Neural crest cell (in vitro differentiated cells): ENCODE data around the gene TNKS2. TPM values are rescaled to one million over a fixed set of nuclear protein-coding genes. Genes with fewer than 3 reads are reported as not detected.

Experiments used
- DNase-seq: peaks from one replicate; pipeline ENCODE4 v3.0.0; 2021; ENCODE audit warnings: low read depth, mixed read lengths, low spot score
- H3K27ac Mint-ChIP-seq: one replicate; pipeline ENCODE4 v1.8.0; 2021; ENCODE audit warnings: mild to moderate bottlenecking, mixed read lengths; ENCODE audit not compliant: unreplicated experiment
- H3K27me3 Mint-ChIP-seq: 2 replicates; pipeline ENCODE4 v1.8.0; 2021; ENCODE audit warnings: low read depth, mild to moderate bottlenecking, mixed read lengths
- H3K36me3 Mint-ChIP-seq: 2 replicates; pipeline ENCODE4 v1.8.0; 2021; ENCODE audit warnings: low read depth, mild to moderate bottlenecking, mixed read lengths
- H3K4me1 Mint-ChIP-seq: 2 replicates; pipeline ENCODE4 v1.8.0; 2021; ENCODE audit warnings: mixed read lengths
- H3K4me3 Mint-ChIP-seq: one replicate; pipeline ENCODE4 v1.8.0; 2021; ENCODE audit warnings: mild to moderate bottlenecking, mixed read lengths
- H3K9me3 Mint-ChIP-seq: 2 replicates; pipeline ENCODE4 v1.8.0; 2021; ENCODE audit warnings: mixed read lengths
- total RNA-seq: library from RNA; stranded (reverse); gene quantifications from 2 replicates; pipeline ENCODE4 v1.2.1, GENCODE V29; 2021
- TF ChIP-seq, protein P1 (sequence below): fragments of 200-600 bp; sonication (generic); conservative IDR thresholded peaks from 2 replicates; pipeline ENCODE4 v1.5.0; 2021; ENCODE audit warnings: antibody characterized with exemption, mild to moderate bottlenecking

TNKS2 gene
- total RNA-seq, 1 donor from 2014 or later: 44.5 TPM

DNA sequence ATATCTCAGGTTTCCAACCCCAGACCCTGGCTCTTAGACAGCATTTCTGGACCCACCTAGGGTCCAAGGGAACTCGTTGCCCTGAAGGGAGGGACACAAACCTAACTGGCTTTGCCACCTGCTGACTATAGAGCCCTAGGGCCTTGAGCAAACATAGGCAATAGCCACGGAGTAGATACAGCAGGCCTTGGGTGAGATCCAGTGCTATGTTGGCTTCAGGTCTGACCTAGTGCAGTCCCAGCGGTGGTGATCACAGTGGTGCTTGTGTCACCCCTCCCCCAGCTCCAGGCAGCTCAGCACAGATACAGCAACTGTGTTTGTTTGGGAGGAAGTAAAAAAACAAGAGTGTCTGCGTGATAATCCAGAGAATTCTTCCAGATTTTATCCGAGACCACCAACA is 9.7 kb upstream of the TNKS2 start:
- H3K4me3 Mint-ChIP-seq: no peak overlapping the region
- no peak overlapping the region for H3K27ac Mint-ChIP-seq
- no peaks in the 10 kb centered on the region for H3K27me3 Mint-ChIP-seq
- H3K4me1 Mint-ChIP-seq: no peaks in the 10 kb centered on the region
- H3K9me3 Mint-ChIP-seq: no peaks in the 10 kb centered on the region
- H3K36me3 Mint-ChIP-seq: peaks cover 5% of the 10 kb centered on the region
- DNase-seq: no peak
- TF ChIP-seq, protein P1, sequence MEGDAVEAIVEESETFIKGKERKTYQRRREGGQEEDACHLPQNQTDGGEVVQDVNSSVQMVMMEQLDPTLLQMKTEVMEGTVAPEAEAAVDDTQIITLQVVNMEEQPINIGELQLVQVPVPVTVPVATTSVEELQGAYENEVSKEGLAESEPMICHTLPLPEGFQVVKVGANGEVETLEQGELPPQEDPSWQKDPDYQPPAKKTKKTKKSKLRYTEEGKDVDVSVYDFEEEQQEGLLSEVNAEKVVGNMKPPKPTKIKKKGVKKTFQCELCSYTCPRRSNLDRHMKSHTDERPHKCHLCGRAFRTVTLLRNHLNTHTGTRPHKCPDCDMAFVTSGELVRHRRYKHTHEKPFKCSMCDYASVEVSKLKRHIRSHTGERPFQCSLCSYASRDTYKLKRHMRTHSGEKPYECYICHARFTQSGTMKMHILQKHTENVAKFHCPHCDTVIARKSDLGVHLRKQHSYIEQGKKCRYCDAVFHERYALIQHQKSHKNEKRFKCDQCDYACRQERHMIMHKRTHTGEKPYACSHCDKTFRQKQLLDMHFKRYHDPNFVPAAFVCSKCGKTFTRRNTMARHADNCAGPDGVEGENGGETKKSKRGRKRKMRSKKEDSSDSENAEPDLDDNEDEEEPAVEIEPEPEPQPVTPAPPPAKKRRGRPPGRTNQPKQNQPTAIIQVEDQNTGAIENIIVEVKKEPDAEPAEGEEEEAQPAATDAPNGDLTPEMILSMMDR: no peak

DNA sequence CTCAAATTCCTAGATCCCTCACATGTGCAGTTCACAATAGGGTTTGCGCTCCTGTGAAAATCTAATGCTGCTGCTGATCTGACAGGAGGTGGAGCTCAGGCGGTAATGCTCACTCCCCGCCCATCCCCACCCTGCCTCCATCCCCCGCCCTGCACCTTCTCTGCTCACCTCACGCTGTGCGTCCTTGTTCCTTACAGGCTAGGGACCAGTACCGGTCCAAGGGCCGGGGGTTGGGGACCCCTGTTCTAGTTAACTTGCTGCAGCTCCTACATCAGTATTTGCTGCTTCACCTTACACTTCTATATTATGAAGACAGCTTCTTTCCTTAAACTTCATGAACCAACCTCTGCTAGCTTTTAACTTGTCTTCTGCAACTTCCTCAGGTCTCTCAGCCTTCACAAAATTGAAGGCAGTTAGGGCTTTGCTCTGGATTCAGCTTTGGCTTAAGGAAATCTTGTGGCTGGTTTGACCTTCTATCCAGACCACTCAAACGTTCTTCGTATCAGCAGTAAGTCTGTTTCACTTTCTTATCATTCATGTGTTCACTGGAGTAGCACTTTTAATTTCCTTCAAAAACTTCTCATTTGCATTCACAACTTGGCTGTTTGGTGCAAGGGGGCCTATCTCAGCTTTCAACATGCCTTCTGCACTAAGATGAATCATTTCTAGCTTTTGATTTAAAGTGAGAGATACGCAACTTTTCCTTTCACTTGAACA is 1.7 kb upstream of the TNKS2 start:
- Mint-ChIP-seq H3K27me3 (no peaks in the 10 kb centered on the region), H3K27ac (no peak overlapping the region), H3K9me3 (no peaks in the 10 kb centered on the region), H3K4me1 (peaks cover 45% of the 10 kb centered on the region), H3K36me3 (no peaks in the 10 kb centered on the region), H3K4me3 (peak overlapping the region; percentile 86)
- no peak for DNase-seq
- TF ChIP-seq, protein P1: no peak

DNA sequence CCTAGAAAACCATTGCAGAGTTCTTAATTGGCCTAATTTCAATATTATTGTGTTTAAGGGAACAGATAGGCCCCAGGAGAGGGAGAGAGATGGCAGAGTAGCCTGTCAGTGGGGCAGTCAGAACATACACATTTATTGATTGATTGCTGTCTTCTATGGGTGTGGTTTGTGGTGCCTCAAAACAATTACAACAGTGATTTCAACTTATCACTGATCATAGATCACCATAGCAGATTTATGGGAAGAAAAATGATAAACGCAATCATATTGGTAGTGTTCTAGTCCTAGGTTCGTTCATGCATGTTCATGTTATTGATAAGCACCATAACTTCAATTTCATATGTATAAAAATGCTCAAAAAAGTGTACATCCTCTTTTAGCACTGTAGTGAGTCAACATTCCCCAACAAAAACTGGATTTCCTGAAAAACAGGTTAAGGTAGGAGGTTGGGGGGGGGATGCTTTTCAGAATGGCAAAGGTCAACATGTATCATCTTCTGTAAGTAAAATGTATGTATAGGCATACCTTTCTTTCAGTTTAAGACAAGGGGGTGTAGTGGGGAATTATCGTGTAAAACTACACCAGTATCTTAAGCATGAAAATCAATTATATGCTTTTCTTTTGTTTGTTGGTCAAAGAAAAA is 1.1 kb upstream of the TNKS2 start:
- H3K4me3 Mint-ChIP-seq: peak overlapping the region; percentile 86
- no peaks in the 10 kb centered on the region for H3K9me3 Mint-ChIP-seq
- peak overlapping the region; percentile 100 for H3K27ac Mint-ChIP-seq
- peaks cover 51% of the 10 kb centered on the region for H3K4me1 Mint-ChIP-seq
- peaks cover 6% of the 10 kb centered on the region for H3K36me3 Mint-ChIP-seq
- TF ChIP-seq, protein P1: no peak
- no peak for DNase-seq
- no peaks in the 10 kb centered on the region for H3K27me3 Mint-ChIP-seq

DNA sequence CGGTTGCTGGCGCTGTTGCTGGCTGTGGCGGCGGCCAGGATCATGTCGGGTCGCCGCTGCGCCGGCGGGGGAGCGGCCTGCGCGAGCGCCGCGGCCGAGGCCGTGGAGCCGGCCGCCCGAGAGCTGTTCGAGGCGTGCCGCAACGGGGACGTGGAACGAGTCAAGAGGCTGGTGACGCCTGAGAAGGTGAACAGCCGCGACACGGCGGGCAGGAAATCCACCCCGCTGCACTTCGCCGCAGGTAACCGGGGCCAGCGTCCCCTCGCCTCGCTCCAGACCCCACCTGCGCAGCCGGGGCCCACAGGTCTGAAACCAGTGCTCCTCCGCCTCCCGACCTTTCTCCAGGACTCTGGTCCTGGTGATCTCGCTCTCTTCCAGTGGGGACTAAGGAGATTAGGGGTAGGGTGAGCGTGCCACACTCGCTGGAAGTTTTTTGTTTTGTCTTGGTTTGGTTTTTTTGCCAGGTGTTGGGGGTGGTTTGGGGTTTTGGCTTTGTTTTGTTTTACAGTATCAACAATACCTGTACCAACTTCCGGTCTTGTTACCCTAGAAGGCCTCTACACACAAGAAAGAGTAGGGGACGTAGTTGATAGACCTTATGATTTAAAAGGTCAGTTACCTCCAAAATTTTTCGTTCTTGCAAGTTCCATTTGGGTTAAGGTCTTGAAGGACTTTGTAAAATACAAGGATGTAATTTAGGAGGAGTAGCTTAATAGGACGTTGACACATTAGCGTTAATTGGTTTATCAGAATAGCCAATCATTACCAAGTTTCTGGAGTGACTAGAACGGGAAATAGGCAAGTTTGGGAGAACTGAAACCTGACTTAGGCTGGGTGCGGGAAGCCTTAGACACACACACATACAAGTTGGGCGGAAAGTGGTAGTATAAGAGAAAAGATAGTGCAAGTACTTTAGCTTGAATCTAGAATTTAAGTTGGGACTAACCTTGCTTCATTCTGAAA is 704 bp downstream of the TNKS2 start:
- no peak for DNase-seq
- Mint-ChIP-seq H3K27ac (peak overlapping the region; percentile 97), H3K36me3 (peaks cover 8% of the 10 kb centered on the region), H3K27me3 (no peaks in the 10 kb centered on the region), H3K9me3 (no peaks in the 10 kb centered on the region), H3K4me1 (peaks cover 52% of the 10 kb centered on the region), H3K4me3 (peak overlapping the region; percentile 97)
- TF ChIP-seq, protein P1: no peak

DNA sequence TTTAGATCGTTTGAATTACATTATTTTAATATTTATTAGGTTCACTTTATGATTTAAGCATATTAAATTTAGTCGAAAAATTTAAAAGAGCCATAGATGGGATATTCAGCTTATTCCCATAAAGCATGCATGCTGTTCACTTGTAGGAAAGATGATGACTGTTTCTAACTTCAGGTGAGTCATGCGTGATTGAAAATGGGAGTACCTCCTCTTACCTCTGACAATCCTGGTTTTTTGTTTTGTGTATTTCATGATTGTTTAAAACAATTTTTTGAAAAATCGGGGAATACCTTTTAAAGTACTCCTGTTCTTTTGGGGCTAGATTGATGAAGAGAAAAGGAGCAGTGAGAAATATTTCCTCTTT is 1.4 kb downstream of the TNKS2 start:
- Mint-ChIP-seq H3K27ac (no peak overlapping the region), H3K9me3 (no peaks in the 10 kb centered on the region), H3K36me3 (peaks cover 10% of the 10 kb centered on the region), H3K27me3 (no peaks in the 10 kb centered on the region), H3K4me3 (peak overlapping the region; percentile 97), H3K4me1 (peaks cover 52% of the 10 kb centered on the region)
- TF ChIP-seq, protein P1: no peak
- no peak for DNase-seq
